RWPE1 (cell line): ENCODE measurements around the gene PDCD11.

Experiments
- CTCF ChIA-PET: fragments of 350-600 bp; sonication (Branson Sonifier 250); formaldehyde crosslinking; extraction: SDS; loops from one replicate; lab custom pipeline; 2021; lab: Yijun Ruan, JAX
- POLR2A ChIA-PET: fragments of 400-600 bp; formaldehyde crosslinking; extraction: SDS; loops from one replicate; lab custom pipeline; 2020; ENCODE audit warnings: antibody characterized with exemption; ENCODE audit not compliant: low non-redundant PET; lab: Yijun Ruan, JAX
- DNase-seq: peaks from one replicate; pipeline ENCODE4 v3.0.0; 2012; ENCODE audit warnings: low spot score
- H3K27ac ChIP-seq: fragments of 450-650 bp; 2 replicates; pipeline ENCODE4 v1.5.1; 2017
- TF ChIP-seq, protein P1 (sequence below): fragments of 450-650 bp; conservative IDR thresholded peaks from 2 replicates; pipeline ENCODE4 v1.5.1; 2017; ENCODE audit warnings: low read depth, mild to moderate bottlenecking

PDCD11 gene

DNA sequence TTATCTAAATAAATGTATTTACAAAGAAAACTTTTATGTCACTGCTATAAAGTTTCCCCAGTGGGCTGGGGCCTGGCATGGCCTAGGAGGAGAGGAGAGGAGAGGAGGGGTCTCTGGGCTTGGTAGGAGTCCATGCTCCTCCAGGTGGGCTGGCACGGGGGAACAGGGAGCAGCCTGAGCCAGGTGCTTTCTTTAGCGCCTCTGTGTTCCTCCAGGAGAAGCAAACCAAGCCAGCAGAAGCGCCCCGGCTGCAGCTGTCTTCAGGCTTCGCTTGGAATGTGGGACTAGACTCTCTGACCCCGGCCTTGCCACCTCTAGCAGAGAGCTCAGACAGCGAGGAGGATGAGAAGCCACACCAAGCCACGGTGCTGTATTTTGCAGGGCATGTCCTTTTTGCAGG, 45.2 kb downstream of the PDCD11 start:
- ChIA-PET CTCF (interaction anchor here (1.6 kb wide), 1 partner anchor 44 kb away, joined by 4 read pairs; no protein-coding TSS in a partner anchor), POLR2A (no interaction called here)
- TF ChIP-seq, protein P1, sequence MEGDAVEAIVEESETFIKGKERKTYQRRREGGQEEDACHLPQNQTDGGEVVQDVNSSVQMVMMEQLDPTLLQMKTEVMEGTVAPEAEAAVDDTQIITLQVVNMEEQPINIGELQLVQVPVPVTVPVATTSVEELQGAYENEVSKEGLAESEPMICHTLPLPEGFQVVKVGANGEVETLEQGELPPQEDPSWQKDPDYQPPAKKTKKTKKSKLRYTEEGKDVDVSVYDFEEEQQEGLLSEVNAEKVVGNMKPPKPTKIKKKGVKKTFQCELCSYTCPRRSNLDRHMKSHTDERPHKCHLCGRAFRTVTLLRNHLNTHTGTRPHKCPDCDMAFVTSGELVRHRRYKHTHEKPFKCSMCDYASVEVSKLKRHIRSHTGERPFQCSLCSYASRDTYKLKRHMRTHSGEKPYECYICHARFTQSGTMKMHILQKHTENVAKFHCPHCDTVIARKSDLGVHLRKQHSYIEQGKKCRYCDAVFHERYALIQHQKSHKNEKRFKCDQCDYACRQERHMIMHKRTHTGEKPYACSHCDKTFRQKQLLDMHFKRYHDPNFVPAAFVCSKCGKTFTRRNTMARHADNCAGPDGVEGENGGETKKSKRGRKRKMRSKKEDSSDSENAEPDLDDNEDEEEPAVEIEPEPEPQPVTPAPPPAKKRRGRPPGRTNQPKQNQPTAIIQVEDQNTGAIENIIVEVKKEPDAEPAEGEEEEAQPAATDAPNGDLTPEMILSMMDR, result no peak
- peak overlapping the region; percentile 15; the same call in 1 of the 2 replicates for H3K27ac ChIP-seq
- no peak for DNase-seq

DNA sequence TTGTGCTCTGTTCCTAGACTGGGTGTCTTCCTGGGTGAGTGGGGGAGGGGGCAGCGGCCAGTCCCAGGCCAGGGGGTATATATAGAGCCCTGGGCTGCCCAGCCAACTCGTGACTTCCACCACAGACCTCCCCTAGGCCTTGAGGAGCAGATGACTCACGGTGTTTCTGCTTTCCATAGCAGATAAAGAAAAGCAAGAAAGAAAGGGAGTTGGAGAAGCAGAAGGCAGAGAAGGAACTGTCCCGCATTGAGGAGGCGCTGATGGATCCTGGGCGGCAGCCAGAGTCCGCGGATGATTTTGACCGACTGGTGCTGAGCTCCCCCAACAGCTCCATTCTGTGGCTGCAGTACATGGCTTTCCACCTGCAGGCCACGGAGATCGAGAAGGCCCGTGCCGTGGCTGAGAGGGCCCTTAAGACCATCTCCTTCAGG, 45.6 kb downstream of the PDCD11 start:
- no peak for DNase-seq
- CTCF ChIA-PET, result interaction anchor here (1.2 to 1.6 kb wide), 2 partner anchors 24 to 44 kb away, joined by 3 to 4 read pairs; no protein-coding TSS in a partner anchor
- peak overlapping the region; percentile 15; the same call in 1 of the 2 replicates for H3K27ac ChIP-seq
- POLR2A ChIA-PET, result no interaction called here
- TF ChIP-seq, protein P1, result no peak

DNA sequence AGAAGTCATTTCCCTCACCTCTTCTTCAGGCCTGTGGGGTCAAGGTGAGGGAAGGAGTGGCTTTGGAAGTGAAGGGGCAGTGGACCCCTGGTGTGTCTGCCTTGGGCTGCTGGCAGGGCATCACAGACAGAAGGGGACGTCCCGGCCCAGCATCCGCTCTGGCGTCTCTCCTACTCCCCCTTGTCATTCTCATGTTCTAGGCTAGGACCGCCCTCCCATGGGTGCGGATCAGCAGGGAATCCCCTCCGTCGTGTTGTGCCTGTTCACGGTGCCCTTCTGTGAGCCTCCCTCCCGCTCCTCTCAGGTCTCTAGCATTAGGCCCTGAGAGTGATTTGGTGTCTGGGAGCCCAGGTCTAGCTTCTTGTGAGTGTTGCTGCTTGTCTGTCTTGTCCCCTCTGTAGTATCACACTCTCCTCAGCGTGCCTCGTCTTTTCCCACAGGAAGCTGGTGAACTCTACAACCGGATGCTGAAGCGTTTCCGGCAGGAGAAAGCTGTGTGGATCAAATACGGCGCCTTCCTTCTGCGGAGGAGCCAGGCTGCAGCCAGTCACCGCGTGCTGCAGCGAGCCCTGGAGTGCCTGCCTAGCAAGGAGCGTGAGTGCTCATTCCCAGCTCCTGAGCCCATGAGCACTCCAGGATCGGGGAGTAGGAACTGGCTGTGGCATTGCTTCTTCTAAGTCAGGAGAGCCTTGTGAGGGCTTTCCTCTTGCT, 47.2 kb downstream of the PDCD11 start:
- no peak for DNase-seq
- POLR2A ChIA-PET, result no interaction called here
- TF ChIP-seq, protein P1, result no peak
- peak overlapping the region; percentile 89; the same call in 1 of the 2 replicates for H3K27ac ChIP-seq
- CTCF ChIA-PET, result interaction anchor here (1.6 kb wide), 1 partner anchor 42 kb away, joined by 4 read pairs; no protein-coding TSS in a partner anchor

DNA sequence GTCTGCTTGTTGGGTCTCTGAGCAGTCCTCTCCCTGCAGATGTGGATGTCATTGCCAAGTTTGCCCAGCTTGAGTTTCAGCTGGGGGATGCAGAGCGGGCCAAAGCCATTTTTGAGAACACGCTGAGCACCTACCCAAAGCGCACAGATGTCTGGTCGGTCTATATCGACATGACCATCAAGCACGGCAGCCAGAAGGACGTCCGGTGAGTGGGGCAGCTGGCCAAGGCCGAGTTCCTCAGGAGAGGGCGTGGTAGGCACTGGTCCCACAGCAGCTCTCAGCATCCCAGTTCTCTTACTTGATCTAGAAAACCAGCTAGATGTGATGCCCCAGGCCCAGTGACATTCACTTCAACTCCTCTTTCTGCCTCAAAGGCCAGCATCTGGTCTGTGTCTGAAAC, 48.1 kb downstream of the PDCD11 start:
- CTCF ChIA-PET, result no interaction called here

DNA sequence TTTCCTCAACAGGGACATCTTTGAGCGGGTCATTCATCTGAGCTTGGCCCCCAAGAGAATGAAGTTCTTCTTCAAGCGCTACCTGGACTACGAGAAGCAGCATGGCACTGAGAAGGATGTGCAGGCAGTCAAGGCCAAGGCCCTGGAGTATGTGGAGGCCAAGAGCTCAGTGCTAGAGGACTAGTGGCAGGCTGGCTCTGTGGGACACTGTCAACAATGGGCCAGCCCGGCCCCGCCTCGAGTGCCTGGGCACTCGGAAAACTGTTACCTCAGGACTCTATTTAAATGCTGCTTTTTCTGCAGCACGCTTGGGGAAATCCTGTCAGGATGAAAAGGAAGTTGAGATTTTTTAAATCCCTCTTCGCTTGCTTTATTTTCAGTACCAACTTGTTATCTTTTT, 48.9 kb downstream of the PDCD11 start:
- ChIA-PET CTCF (interaction anchor here (0.6 kb wide), 1 partner anchor 695 kb away, joined by 3 read pairs; no protein-coding TSS in a partner anchor), POLR2A (no interaction called here)
- DNase-seq, result no peak
- TF ChIP-seq, protein P1, result no peak
- H3K27ac ChIP-seq, result peak overlapping the region; percentile 89

More for the DNA sequence above, 48.1 kb downstream of the PDCD11 start:
- no peak for DNase-seq
- TF ChIP-seq, protein P1, result no peak
- POLR2A ChIA-PET, result no interaction called here
- peak overlapping the region; percentile 89 for H3K27ac ChIP-seq

DNA sequence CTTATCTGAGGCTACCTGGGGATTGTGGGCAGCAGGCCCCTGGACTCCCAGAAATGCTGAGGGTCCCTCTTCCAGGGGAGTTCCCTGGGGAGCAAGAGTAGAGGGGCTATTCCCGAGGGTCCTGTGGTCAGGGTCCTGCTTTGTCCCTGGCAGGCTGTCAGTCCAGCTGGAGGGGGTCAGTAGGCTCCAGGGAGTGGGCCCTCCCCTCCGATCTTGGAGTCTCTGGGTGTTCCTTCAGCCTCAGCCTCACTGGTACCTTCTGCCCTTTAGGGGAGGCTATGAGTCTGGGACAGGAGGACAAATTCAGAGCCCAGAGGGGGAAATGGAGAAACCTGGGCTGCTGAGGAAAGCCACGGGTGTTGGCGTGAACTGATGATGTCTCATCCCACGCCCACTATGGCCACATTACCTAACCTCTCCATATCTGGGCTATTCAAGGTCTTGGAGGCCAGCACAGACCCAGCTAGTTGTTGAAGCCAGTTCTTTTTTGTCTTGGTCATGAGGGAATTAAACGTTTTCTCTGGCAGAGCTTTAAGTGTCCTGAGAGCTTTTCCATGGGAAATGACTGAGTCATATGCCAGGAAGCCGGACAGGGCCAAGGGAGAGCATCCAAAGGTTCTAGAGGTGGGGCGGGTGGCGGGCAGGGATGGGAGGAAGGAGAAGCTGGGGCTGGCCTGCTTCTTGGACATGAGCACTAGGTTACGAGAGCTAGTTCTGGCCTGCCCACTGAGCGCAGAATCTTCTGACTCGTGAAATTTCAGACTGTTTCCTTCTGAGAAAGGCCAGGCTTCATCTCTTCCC, 49.5 kb downstream of the PDCD11 start:
- DNase-seq, result no peak
- peak overlapping the region; percentile 89 for H3K27ac ChIP-seq
- ChIA-PET CTCF (interaction anchor here (0.6 to 0.9 kb wide), 3 partner anchors 15 to 694 kb away, joined by 3 read pairs; no protein-coding TSS in a partner anchor), POLR2A (interaction anchor here (0.6 kb wide), 1 partner anchor 559 kb away, joined by 3 read pairs; no protein-coding TSS in a partner anchor)
- TF ChIP-seq, protein P1, result no peak
